K562 (cell line): ENCODE results near the gene MGA. TPM values are rescaled to one million over a fixed set of nuclear protein-coding genes. Genes with fewer than 3 reads are reported as not detected.
A peak's percentile ranks its signal among the peaks of the same experiment; 100 is the strongest.

ENCODE experiments used
- DPF2 ChIP-seq: fragments of 450-650 bp; IDR thresholded peaks from 2 replicates; pipeline ENCODE4 v1.6.1; 2016
- FOXM1 ChIP-seq, 2 experiments: fragments of 450-650 bp in 1 of 2; sonication (generic) in 1 of 2; formaldehyde crosslinking in 1 of 2; IDR thresholded peaks; 2 replicates each; pipeline versions ENCODE4 v1.6.1 to v1.9.0; 2017 to 2022; ENCODE audit warnings: low read depth in 2 of 2, mild to moderate bottlenecking in 2 of 2, missing genetic modification reagents in 1 of 2, moderate library complexity in 1 of 2
- IRF1 ChIP-seq: sonication (generic); formaldehyde crosslinking; IDR thresholded peaks from 2 replicates; pipeline ENCODE4 v1.8.0; 2022; ENCODE audit warnings: missing genetic modification reagents, mild to moderate bottlenecking, borderline replicate concordance
- MLX ChIP-seq, 2 experiments: fragments of 450-650 bp in 1 of 2; sonication (generic) in 1 of 2; formaldehyde crosslinking; conservative IDR thresholded peaks; 2 replicates each; pipeline versions ENCODE4 v1.4.0 to v1.8.1; 2020 to 2022; ENCODE audit warnings: mild to moderate bottlenecking in 1 of 2, missing genetic modification reagents in 1 of 2
- RFX7 ChIP-seq: fragments of 250-450 bp; sonication (Bioruptor Pico); IDR thresholded peaks from 2 replicates; pipeline ENCODE4 v1.5.1; 2021; ENCODE audit warnings: mild to moderate bottlenecking
- SMARCC2 ChIP-seq: fragments of 450-650 bp; IDR thresholded peaks from 2 replicates; pipeline ENCODE4 v1.6.1; 2017; ENCODE audit warnings: antibody characterized with exemption, moderate library complexity, mild to moderate bottlenecking, low read depth
- ZFP91 ChIP-seq: sonication (generic); formaldehyde crosslinking; IDR thresholded peaks from 2 replicates; pipeline ENCODE4 v1.8.0; 2022; ENCODE audit warnings: mild to moderate bottlenecking, missing genetic modification reagents
- ZNF316 ChIP-seq: fragments of 450-650 bp; IDR thresholded peaks from 2 replicates; pipeline ENCODE4 v1.6.1; 2016
- ZZZ3 ChIP-seq: fragments of 450-650 bp; IDR thresholded peaks from 2 replicates; pipeline ENCODE4 v1.6.1; 2016; ENCODE audit warnings: antibody characterized with exemption, mild to moderate bottlenecking, moderate library complexity
- polyA plus RNA-seq, 8 experiments: library from polyadenylated mRNA; depleted of rRNA in 4 of 8; stranded (reverse) in 5 of 8; unstranded in 3 of 8; fragments of >200 nt; fragmentation: Nextera tagmentation in 2 of 8; fragmentation: Illumina TruSeq in 1 of 8; extraction: Ambion mirVana in 2 of 8; extraction: Trizol in 1 of 8; gene quantifications; 2 replicates each; pipeline versions ENCODE4 v1.2.1 to v1.2.3, GENCODE V29; 2011 to 2014; ENCODE audit warnings: inconsistent platforms in 1 of 8, missing spikeins in 1 of 8
- total RNA-seq, 7 experiments: library from RNA; depleted of rRNA in 6 of 7; stranded (reverse); fragments of >200 nt in 6 of 7; fragmentation: Illumina TruSeq in 2 of 7; extraction: Trizol in 2 of 7; gene quantifications; 2 replicates each; pipeline versions ENCODE4 v1.2.1 to v1.2.3, GENCODE V29; 2011 to 2021; ENCODE audit warnings: low replicate concordance in 1 of 7
- TF ChIP-seq, protein P1 (sequence below): fragments of 250-450 bp; sonication (Bioruptor Pico); IDR thresholded peaks from 2 replicates; pipeline ENCODE4 v1.8.0; 2021; ENCODE audit warnings: mild to moderate bottlenecking, moderate library complexity
- TF ChIP-seq, protein P2 (sequence below): fragments of 450-650 bp; formaldehyde crosslinking; IDR thresholded peaks from 2 replicates; pipeline ENCODE4 v1.4.0; 2020; ENCODE audit warnings: mild to moderate bottlenecking, mixed read lengths

MGA gene
- total and polyA plus RNA-seq, 9 of the 15 experiments (the other 6 are each of a cell fraction or from before 2014, with no cell fraction given) = 4.7 to 56.1 (median 21.1) TPM

- TF ChIP-seq, protein P1, sequence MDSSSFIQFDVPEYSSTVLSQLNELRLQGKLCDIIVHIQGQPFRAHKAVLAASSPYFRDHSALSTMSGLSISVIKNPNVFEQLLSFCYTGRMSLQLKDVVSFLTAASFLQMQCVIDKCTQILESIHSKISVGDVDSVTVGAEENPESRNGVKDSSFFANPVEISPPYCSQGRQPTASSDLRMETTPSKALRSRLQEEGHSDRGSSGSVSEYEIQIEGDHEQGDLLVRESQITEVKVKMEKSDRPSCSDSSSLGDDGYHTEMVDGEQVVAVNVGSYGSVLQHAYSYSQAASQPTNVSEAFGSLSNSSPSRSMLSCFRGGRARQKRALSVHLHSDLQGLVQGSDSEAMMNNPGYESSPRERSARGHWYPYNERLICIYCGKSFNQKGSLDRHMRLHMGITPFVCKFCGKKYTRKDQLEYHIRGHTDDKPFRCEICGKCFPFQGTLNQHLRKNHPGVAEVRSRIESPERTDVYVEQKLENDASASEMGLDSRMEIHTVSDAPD (CRISPR knock-in tag) = 0 out of 2 replicates have a peak, but pooled peaks have one; percentile 32
- TF ChIP-seq FOXM1 (IDR thresholded peaks at IDR 0.05; ENCODE audit: low read depth) (no peak; the same call in 1 of the 2 replicates), FOXM1 (CRISPR knock-in tag; IDR thresholded peaks at IDR 0.05; ENCODE audit: low read depth) (peak; percentile 86; the same call in 1 of the 2 replicates), DPF2 (no peak), MLX (CRISPR knock-in tag; conservative IDR thresholded peaks at IDR 0.05) (peak in 1 of 2 experiments; percentile 97; a peak in 2 of 4 replicates), SMARCC2 (no peak), IRF1 (peak; percentile 96), ZFP91 (CRISPR knock-in tag) (peak; percentile 82; the same call in 1 of the 2 replicates), RFX7 (no peak), ZNF316 (no peak), ZZZ3 (no peak)
- TF ChIP-seq, protein P2, sequence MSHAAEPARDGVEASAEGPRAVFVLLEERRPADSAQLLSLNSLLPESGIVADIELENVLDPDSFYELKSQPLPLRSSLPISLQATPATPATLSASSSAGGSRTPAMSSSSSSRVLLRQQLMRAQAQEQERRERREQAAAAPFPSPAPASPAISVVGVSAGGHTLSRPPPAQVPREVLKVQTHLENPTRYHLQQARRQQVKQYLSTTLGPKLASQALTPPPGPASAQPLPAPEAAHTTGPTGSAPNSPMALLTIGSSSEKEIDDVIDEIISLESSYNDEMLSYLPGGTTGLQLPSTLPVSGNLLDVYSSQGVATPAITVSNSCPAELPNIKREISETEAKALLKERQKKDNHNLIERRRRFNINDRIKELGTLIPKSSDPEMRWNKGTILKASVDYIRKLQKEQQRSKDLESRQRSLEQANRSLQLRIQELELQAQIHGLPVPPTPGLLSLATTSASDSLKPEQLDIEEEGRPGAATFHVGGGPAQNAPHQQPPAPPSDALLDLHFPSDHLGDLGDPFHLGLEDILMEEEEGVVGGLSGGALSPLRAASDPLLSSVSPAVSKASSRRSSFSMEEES (CRISPR knock-in tag) = no peak
Measured at GRCh38 chr15:41660235-41661077, at the start of gene MGA (continued).
